ENCODE measurements around the gene ZMIZ1. TPM values are rescaled to one million over a fixed set of nuclear protein-coding genes. Genes with fewer than 3 reads are reported as not detected.

ZMIZ1 gene
- polyA plus RNA-seq, 2 of the 4 experiments (the other 2 are of a cell fraction): 8.1 to 30.3 TPM

GRCh38 chr10:79113827-79114226 lies 45.1 kb downstream of the ZMIZ1 start:
- no peak for TF ChIP-seq ZNF302 (CRISPR knock-in tag; IDR thresholded peaks at IDR 0.05)
- no peak for TF ChIP-seq FOXS1 (CRISPR knock-in tag; IDR thresholded peaks at IDR 0.05)
- no peak for TF ChIP-seq POLR2A (IDR thresholded peaks at IDR 0.05; ENCODE audit: low read length)
- no peak for TF ChIP-seq FOSB (CRISPR knock-in tag; IDR thresholded peaks at IDR 0.05)
- no peak for TF ChIP-seq NPAS2 (CRISPR knock-in tag; IDR thresholded peaks at IDR 0.05; ENCODE audit: borderline replicate concordance)
- TF ChIP-seq MAFK (IDR thresholded peaks at IDR 0.05; ENCODE audit: partially characterized antibody): no peak
- TF ChIP-seq HMGXB4 (CRISPR knock-in tag; IDR thresholded peaks at IDR 0.05; ENCODE audit: borderline replicate concordance): no peak
- TF ChIP-seq EHF (CRISPR knock-in tag; IDR thresholded peaks at IDR 0.05): no peak
- TF ChIP-seq, protein P1, sequence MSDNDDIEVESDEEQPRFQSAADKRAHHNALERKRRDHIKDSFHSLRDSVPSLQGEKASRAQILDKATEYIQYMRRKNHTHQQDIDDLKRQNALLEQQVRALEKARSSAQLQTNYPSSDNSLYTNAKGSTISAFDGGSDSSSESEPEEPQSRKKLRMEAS (IDR thresholded peaks at IDR 0.05): no peak
- H3K4me1 ChIP-seq: peaks cover 87% of the 10 kb centered on the region
- H3K27ac ChIP-seq: peak overlapping the region; percentile 91 to 92
- ChIA-PET CTCF (interaction anchor here (1.0 to 10.6 kb wide), 5 partner anchors 8 to 1066 kb away, joined by 3 to 56 read pairs (median 4); no protein-coding TSS in a partner anchor), POLR2A (interaction anchor here (0.8 kb wide), 1 partner anchor 38 kb away, joined by 3 read pairs; no protein-coding TSS in a partner anchor)
- no peaks in the 10 kb centered on the region for H3K9me3 ChIP-seq
- H3K4me2 ChIP-seq: peak overlapping the region; percentile 78
- WGBS (ENCODE audit: missing lambda C conversion rate): 90% methylated on average over 9 of the region's 9 CpGs
- no peak for DNase-seq (ENCODE audit: low read depth in 1 of 2, low spot score in 1 of 2)
- no peak for ATAC-seq
- FAIRE-seq: no peak
- H3K4me3 ChIP-seq: no peak overlapping the region

- CTCF ChIA-PET: interaction anchor here (1.5 to 10.6 kb wide), 4 partner anchors 9 to 81 kb away, joined by 3 to 56 read pairs (median 18); no protein-coding TSS in a partner anchor
Measured at GRCh38 chr10:79115302-79115701, 46.5 kb downstream of the ZMIZ1 start.

DNA sequence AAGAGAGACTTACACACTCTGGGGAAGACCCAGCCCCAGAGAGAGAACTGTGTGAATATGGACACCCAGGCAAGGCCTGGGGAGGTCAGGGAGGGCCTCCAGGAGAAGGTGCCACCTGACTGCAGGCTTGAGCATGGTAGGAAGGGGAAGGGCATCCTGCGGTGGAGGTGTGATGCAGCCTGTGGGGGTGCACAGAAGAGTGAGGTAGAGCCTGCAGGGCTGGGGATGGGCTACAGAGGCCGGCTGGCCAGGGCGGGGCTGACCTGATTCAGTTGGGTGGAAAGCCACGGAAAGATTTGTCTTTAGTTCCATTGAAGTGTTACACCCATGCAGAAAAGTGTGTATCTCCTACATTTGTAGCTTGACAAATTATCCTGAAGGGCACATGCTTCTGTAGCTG lies 47.6 kb downstream of the ZMIZ1 start:
- FAIRE-seq: no peak
- peak overlapping the region; percentile 32 to 92; a peak in 3 of 6 replicates for H3K27ac ChIP-seq
- CTCF ChIA-PET: interaction anchor here (0.6 to 10.6 kb wide), 3 partner anchors 9 to 1296 kb away, joined by 3 to 56 read pairs (median 31); no protein-coding TSS in a partner anchor

More at GRCh38 chr10:79115302-79115701, 46.5 kb downstream of the ZMIZ1 start:
- FAIRE-seq (no peak), DNase-seq (ENCODE audit: low read depth in 1 of 2, low spot score in 1 of 2) (no peak), ATAC-seq (no peak)
- Histone ChIP-seq H3K4me2 (no peak overlapping the region), H3K4me1 (peaks cover 72% of the 10 kb centered on the region), H3K4me3 (no peak overlapping the region), H3K27ac (peak overlapping the region; percentile 50 to 92; a peak in 4 of 6 replicates), H3K9me3 (no peaks in the 10 kb centered on the region)
- TF ChIP-seq NPAS2 (CRISPR knock-in tag; IDR thresholded peaks at IDR 0.05; ENCODE audit: borderline replicate concordance): no peak
- TF ChIP-seq HOXB13 (CRISPR knock-in tag; IDR thresholded peaks at IDR 0.05; ENCODE audit: low read depth): no peak
- TF ChIP-seq HEYL (CRISPR knock-in tag; IDR thresholded peaks at IDR 0.05): no peak
- TF ChIP-seq, protein P2, sequence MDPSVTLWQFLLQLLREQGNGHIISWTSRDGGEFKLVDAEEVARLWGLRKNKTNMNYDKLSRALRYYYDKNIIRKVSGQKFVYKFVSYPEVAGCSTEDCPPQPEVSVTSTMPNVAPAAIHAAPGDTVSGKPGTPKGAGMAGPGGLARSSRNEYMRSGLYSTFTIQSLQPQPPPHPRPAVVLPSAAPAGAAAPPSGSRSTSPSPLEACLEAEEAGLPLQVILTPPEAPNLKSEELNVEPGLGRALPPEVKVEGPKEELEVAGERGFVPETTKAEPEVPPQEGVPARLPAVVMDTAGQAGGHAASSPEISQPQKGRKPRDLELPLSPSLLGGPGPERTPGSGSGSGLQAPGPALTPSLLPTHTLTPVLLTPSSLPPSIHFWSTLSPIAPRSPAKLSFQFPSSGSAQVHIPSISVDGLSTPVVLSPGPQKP (IDR thresholded peaks at IDR 0.05; ENCODE audit: low read depth, low read length): no peak
- TF ChIP-seq MAFK (IDR thresholded peaks at IDR 0.05; ENCODE audit: partially characterized antibody): no peak
- no peak for TF ChIP-seq RFX5 (IDR thresholded peaks at IDR 0.05)
- TF ChIP-seq HOXA7 (CRISPR knock-in tag; IDR thresholded peaks at IDR 0.05): no peak
- no peak for TF ChIP-seq EHF (CRISPR knock-in tag; IDR thresholded peaks at IDR 0.05)
- no peak for TF ChIP-seq JUN (IDR thresholded peaks at IDR 0.05)
- no peak for TF ChIP-seq MAZ (IDR thresholded peaks at IDR 0.05; ENCODE audit: borderline replicate concordance, low read depth, low read length)
- TF ChIP-seq HES2 (IDR thresholded peaks at IDR 0.05): no peak
- no peak for TF ChIP-seq RNF2 (IDR thresholded peaks at IDR 0.05; ENCODE audit: borderline replicate concordance, low read depth)
- no peak for TF ChIP-seq SREBF2 (IDR thresholded peaks at IDR 0.05)
- no peak for TF ChIP-seq SMC3 (IDR thresholded peaks at IDR 0.05)
- no peak for TF ChIP-seq FOSL2 (IDR thresholded peaks at IDR 0.05)
- TF ChIP-seq FOSL2 (CRISPR knock-in tag; IDR thresholded peaks at IDR 0.05): no peak
- no peak for TF ChIP-seq EP300 (IDR thresholded peaks at IDR 0.05)
- no peak for TF ChIP-seq CHD2 (IDR thresholded peaks at IDR 0.05; ENCODE audit: low read length, partially characterized antibody)
- no peak for TF ChIP-seq BHLHE40 (IDR thresholded peaks at IDR 0.05; ENCODE audit: low read depth, low read length)
- POLR2A ChIA-PET: no interaction called here
- WGBS (ENCODE audit: missing lambda C conversion rate): 93% methylated on average over 4 of the region's 4 CpGs

More for the DNA sequence above, 47.6 kb downstream of the ZMIZ1 start:
- 68% methylated on average over 4 of the region's 4 CpGs for WGBS (ENCODE audit: missing lambda C conversion rate)
- POLR2A ChIA-PET: no interaction called here
- peaks cover 61% of the 10 kb centered on the region for H3K4me1 ChIP-seq
- DNase-seq (ENCODE audit: low read depth in 1 of 2, low spot score in 1 of 2): no peak
- H3K4me3 ChIP-seq: no peak overlapping the region
- H3K4me2 ChIP-seq: peak overlapping the region; percentile 23; the same call in 1 of the 3 replicates
- H3K9me3 ChIP-seq: no peaks in the 10 kb centered on the region
- TF ChIP-seq TFCP2L1 (CRISPR knock-in tag; IDR thresholded peaks at IDR 0.05) (no peak), HDAC2 (IDR thresholded peaks at IDR 0.05) (no peak), CTCF (IDR thresholded peaks at IDR 0.05) (no peak), CHD2 (IDR thresholded peaks at IDR 0.05; ENCODE audit: low read length, partially characterized antibody) (no peak), HOXA7 (CRISPR knock-in tag; IDR thresholded peaks at IDR 0.05) (no peak), KDM1A (IDR thresholded peaks at IDR 0.05; ENCODE audit: low read depth) (no peak), JUN (IDR thresholded peaks at IDR 0.05) (no peak), NR3C1 (IDR thresholded peaks at IDR 0.05) (no peak), SREBF2 (IDR thresholded peaks at IDR 0.05) (no peak), PBX3 (IDR thresholded peaks at IDR 0.05) (no peak), ZNF302 (CRISPR knock-in tag; IDR thresholded peaks at IDR 0.05) (no peak), ESRRA (IDR thresholded peaks at IDR 0.05; ENCODE audit: borderline replicate concordance, low read length) (no peak), HEYL (CRISPR knock-in tag; IDR thresholded peaks at IDR 0.05) (no peak)
- ATAC-seq: no peak
